Tongue (tissue), 2 donors: ENCODE data around the gene CD38. TPM values are rescaled to one million over a fixed set of nuclear protein-coding genes. Genes with fewer than 3 reads are reported as not detected.
"Not testable (repeated sequence)": the region's sequence is repeated elsewhere in the genome, so short reads cannot be mapped to it uniquely, and the experiment has no call there.

Experiments
- DNase-seq: peaks from one replicate; pipeline ENCODE4 v3.0.0-alpha.2; 2015
- total RNA-seq: library from RNA; depleted of rRNA; stranded (reverse); fragments of >200 nt; gene quantifications from one replicate; pipeline ENCODE4 v1.2.3, GENCODE V29; 2014

Gene CD38
- total RNA-seq, 1 donor from 2014 or later: 4.4 TPM

- not testable (repeated sequence) for DNase-seq
Observed at GRCh38 chr4:15762460-15762859, 15.7 kb upstream of the CD38 start.

- DNase-seq: no peak
Observed at GRCh38 chr4:15765391-15765790, 12.7 kb upstream of the CD38 start.

- DNase-seq: no peak
Observed at GRCh38 chr4:15765910-15766697, 12.0 kb upstream of the CD38 start.

GRCh38 chr4:15766821-15767220 lies 11.3 kb upstream of the CD38 start:
- no peak for DNase-seq

- no peak for DNase-seq
Observed at GRCh38 chr4:15769202-15769601, 8.9 kb upstream of the CD38 start.

- no peak for DNase-seq
Observed at GRCh38 chr4:15771216-15772058, 6.7 kb upstream of the CD38 start.

GRCh38 chr4:15774020-15774420 lies 4.1 kb upstream of the CD38 start:
- DNase-seq: no peak

- no peak for DNase-seq
Observed at GRCh38 chr4:15776871-15777648, 1.1 kb upstream of the CD38 start.

- no peak for DNase-seq
Observed at GRCh38 chr4:15777697-15778288, 335 bp upstream of the CD38 start.

GRCh38 chr4:15779306-15779705 lies 1.2 kb downstream of the CD38 start:
- peak; percentile 76 for DNase-seq

- no peak for DNase-seq
Observed at GRCh38 chr4:15779809-15780208, 1.7 kb downstream of the CD38 start.

- DNase-seq: no peak
Observed at GRCh38 chr4:15781427-15782095, 3.4 kb downstream of the CD38 start.

GRCh38 chr4:15783676-15784075 lies 5.5 kb downstream of the CD38 start:
- DNase-seq: no peak

- no peak for DNase-seq
Observed at GRCh38 chr4:15784959-15785634, 7.0 kb downstream of the CD38 start.

GRCh38 chr4:15786743-15787142 lies 8.6 kb downstream of the CD38 start:
- no peak for DNase-seq

- DNase-seq: no peak
Observed at GRCh38 chr4:15792974-15793373, 14.8 kb downstream of the CD38 start.

GRCh38 chr4:15793506-15794363 lies 15.6 kb downstream of the CD38 start:
- no peak for DNase-seq

- no peak for DNase-seq
Observed at GRCh38 chr4:15794426-15794825, 16.3 kb downstream of the CD38 start.

- DNase-seq: no peak
Observed at GRCh38 chr4:15794905-15795304, 16.8 kb downstream of the CD38 start.

GRCh38 chr4:15797320-15797719 lies 19.2 kb downstream of the CD38 start:
- no peak for DNase-seq
